22Rv1 (cell line): ENCODE measurements around the gene SUGCT.

Experiments used
- ZFX ChIP-seq: fragments of 450-650 bp; IDR thresholded peaks from 2 replicates; pipeline ENCODE4 v1.6.1; 2017; ENCODE audit warnings: antibody characterized with exemption, borderline replicate concordance
- TF ChIP-seq, protein P1 (sequence below): fragments of 450-650 bp; IDR thresholded peaks from 2 replicates; pipeline ENCODE4 v1.5.1; 2017; ENCODE audit warnings: mild to moderate bottlenecking

DNA sequence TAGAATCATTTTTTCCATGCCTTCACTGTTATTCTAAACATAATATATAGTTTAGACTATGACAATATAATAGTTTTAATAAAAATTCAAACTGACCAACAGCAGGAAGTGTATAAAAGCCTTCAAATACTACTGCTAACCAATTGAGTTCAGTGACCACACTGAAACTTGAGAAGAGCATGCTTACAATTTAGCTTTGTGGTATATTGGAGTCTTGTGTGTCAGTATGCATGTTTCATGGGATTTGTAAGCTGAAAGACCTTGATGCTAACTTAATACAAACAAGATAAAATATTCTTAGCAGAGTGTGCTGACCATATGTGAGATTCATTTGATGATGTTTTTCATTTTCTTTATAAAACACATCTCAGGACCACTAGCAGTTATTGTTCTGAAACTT is 395.5 kb downstream of the SUGCT start:
- TF ChIP-seq, protein P1, sequence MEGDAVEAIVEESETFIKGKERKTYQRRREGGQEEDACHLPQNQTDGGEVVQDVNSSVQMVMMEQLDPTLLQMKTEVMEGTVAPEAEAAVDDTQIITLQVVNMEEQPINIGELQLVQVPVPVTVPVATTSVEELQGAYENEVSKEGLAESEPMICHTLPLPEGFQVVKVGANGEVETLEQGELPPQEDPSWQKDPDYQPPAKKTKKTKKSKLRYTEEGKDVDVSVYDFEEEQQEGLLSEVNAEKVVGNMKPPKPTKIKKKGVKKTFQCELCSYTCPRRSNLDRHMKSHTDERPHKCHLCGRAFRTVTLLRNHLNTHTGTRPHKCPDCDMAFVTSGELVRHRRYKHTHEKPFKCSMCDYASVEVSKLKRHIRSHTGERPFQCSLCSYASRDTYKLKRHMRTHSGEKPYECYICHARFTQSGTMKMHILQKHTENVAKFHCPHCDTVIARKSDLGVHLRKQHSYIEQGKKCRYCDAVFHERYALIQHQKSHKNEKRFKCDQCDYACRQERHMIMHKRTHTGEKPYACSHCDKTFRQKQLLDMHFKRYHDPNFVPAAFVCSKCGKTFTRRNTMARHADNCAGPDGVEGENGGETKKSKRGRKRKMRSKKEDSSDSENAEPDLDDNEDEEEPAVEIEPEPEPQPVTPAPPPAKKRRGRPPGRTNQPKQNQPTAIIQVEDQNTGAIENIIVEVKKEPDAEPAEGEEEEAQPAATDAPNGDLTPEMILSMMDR = no peak
- no peak for TF ChIP-seq ZFX
